H54 (cell line): ENCODE results near the gene PLSCR3.

Experiments
- DNase-seq: peaks from one replicate; pipeline ENCODE4 v3.0.0; 2011; ENCODE audit warnings: low spot score, mixed read lengths; ENCODE audit not compliant: insufficient read length
- FAIRE-seq: peaks from 3 replicates; lab custom pipeline; 2011; peaks lifted over from hg19 to GRCh38; lab: Jason Lieb, UNC
- POLR2A ChIP-seq: IDR thresholded peaks from 2 replicates; pipeline ENCODE4 v1.6.1; 2011; ENCODE audit warnings: low read depth, mild to moderate bottlenecking, low read length

The PLSCR3 gene

DNA sequence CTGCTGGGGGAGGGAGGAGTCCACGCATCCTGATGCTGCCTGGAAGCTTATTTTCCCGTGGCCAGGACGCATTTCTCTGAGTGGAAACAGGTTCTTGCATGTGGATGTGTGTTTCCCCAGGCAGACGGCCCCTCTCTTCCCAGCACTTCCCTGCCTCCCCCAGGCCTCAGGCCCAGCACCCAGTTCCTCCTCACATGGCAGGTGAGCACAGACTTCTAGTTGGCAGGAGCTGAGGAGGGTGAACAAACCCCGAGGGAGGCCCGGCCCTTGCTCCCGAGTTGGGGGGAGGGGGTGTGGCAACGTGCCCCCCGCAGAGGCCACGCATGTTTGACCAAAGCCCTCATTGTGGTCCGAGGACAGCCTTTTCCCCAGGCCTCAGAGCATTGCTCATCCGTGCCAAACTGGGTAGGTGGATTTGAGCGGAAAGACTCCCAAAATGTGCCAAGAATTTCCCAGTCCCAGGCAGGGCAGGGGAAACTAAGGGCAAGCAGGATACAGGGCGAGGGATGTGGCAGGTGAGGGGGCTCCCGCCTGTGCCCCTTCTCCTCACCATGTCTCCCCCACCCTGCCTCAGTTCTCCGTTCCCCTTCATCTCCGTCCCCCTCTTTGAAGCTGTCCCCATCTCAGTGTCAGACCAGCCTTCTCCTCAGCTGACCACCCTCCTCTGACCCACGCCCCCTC, 24.3 kb upstream of the PLSCR3 start:
- no peak for TF ChIP-seq POLR2A
- DNase-seq, result no peak
- FAIRE-seq, result no peak

DNA sequence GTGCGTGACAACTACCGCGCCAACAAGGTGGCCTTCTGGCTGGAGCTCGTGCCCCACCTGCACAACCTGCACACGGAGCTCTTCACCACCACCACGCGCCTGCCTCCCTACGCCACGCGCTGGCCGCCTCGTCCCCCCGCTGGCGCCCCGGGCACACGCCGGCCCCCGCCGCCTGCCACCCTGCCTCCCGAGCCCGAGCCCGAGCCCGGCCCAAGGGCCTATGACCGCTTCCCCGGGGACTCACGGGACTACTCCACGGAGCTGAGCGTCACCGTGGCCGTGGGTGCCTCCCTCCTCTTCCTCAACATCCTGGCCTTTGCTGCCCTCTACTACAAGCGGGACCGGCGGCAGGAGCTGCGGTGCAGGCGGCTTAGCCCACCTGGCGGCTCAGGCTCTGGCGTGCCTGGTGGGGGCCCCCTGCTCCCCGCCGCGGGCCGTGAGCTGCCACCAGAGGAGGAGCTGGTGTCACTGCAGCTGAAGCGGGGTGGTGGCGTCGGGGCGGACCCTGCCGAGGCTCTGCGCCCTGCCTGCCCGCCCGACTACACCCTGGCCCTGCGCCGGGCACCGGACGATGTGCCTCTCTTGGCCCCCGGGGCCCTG, 22.8 kb upstream of the PLSCR3 start:
- no peak for DNase-seq
- TF ChIP-seq POLR2A, result no peak
- FAIRE-seq, result no peak

DNA sequence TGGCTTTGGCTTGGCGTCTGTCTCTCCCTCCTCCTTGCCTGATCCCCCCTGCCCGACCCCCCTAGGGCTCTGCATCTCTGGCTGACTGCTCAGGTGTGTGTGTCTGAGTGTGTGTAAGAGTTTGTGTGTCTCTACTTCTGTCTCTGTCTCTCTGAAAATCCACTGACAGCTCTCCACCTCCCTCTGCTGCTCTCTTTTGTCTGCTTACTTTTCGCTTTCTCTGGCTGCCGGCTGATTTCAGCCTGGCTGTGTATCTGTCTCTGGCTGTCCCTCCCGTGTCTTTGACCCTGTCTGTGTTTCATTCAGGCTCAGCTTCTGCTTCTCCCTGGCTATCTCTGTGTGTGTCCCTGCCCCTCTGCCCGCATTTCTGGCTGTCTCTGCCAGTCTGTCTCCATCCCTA, 22.0 kb upstream of the PLSCR3 start:
- FAIRE-seq, result no peak
- DNase-seq, result no peak
- no peak for TF ChIP-seq POLR2A

DNA sequence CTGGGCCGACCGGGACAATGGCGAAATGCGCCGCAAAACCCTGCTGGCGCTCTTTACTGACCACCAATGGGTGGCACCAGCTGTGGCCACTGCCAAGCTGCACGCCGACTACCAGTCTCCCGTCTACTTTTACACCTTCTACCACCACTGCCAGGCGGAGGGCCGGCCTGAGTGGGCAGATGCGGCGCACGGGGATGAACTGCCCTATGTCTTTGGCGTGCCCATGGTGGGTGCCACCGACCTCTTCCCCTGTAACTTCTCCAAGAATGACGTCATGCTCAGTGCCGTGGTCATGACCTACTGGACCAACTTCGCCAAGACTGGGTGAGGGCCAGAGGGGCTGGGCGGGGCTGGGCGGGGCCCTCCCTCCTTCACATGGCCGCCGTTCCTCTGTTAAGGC, 21.5 kb upstream of the PLSCR3 start:
- no peak for FAIRE-seq
- no peak for TF ChIP-seq POLR2A
- no peak for DNase-seq

DNA sequence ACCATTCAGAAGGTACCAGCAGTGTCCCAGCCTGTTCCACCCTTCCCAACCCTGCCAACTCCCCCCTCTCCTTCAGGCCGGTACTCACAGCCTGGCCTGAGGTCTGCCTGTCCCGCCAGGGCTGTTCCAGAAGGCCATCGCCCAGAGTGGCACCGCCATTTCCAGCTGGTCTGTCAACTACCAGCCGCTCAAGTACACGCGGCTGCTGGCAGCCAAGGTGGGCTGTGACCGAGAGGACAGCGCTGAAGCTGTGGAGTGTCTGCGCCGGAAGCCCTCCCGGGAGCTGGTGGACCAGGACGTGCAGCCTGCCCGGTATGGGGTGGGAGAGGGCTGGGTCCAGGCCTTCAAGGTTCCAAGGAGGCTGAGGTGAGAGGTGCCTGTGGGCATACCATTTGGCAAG, 20.5 kb upstream of the PLSCR3 start:
- DNase-seq (no peak), FAIRE-seq (no peak)
- TF ChIP-seq POLR2A, result no peak

DNA sequence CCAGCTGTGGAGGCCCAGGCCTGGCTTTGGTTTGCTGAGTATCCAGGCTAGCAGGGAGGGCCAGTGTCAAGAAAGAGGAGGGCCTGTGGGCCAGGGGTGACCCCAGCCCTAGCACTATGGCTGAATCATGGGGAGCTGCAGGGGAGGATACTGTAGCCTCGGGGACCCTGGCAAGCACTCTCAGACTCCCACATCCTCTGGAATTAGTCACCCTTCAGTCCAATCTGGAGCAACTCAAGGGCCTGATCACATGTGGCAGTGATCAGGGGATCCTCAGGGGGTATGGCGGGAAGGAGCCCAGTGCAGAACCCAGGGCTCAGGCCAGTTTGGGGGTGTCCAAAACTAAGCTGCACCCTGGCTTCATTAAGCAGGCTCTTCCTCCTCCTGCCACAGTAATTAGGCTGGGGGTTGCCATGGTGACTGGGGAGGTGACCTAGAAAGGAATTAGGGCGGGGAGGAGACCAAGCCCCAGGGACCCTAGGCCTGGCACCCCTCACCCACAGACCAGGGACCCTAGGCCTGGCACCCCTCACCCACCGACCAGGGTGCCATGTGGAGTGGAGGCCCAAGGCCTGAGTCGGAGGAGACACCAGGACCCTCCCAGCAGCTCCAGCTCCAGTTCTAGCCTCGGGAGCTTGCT, 19.1 kb upstream of the PLSCR3 start:
- TF ChIP-seq POLR2A, result no peak
- DNase-seq, result peak; percentile 95
- peak; percentile 61 for FAIRE-seq

DNA sequence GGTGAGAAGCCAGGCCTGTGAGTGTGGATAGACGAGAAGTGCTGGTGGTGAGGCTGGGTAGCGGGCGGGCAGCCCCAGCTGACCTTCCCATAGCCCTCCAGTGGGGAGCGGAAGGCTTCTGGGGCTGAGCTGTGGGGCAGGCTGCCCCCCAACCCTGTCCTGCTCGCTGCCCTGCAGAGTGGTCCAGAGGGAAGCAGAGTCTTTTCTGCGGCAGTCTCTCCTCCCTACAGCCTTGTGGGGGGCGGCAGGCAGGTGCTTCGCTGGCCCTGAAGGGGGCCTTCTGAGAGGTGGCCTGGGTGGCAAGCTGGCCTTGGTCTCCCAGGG, 17.1 kb upstream of the PLSCR3 start:
- no peak for TF ChIP-seq POLR2A
- no peak for FAIRE-seq
- DNase-seq, result no peak

DNA sequence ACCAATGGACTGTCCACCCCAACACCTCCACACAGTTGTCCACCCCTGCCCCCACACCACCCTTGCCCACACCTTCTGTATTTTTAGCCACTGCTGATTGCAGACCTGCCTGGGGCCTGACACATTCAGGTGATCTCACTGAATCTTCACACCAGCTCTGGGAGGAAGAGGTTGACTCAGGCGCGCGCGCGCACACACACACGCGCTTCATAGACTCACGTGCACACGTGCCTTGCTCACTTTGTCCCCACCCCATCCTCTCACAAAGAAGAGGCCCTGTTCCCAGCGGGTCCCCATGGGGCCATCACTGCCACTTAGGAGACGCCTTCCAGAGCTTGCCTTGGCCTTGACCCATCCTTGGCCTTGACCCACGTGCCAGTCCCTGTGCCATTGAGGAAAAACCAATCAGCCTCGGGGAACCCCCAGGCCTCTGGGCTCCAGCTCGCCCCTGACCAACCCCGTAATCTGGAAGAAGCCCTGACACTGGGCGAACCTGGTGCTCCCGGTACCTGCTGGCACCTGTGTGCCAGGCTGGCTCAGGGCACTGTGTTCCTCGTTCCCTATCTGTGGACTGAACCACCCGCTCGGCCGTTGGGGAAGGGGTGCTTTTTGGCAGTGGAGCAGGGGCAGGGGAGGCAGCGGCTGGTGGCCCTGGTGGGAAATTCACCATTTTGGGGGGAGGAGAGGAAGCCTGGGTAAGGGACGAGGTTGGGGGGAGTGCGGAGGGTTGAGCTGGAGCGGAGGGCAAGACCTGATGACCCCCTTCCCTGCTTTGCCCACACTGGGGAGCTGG, 16.5 kb upstream of the PLSCR3 start:
- no peak for TF ChIP-seq POLR2A
- FAIRE-seq (no peak), DNase-seq (no peak)

DNA sequence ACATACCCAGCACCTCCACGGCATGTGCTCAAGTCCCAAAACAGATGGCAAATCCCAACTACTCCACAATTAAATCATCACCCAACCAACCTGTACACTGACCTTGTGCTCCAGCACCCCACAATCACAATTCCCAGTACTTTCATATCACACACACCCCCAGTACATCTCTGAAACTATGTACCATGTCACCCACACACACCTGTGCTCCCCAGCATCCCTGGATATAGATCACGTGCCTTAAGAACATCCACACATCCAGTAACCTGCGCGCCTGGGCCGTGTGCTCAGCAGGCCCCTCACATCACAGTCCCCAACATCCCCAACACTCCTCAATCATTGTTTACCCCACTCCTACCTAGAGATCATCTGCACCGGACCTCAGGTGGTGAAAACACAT, 15.4 kb upstream of the PLSCR3 start:
- DNase-seq, result no peak
- FAIRE-seq, result no peak
- TF ChIP-seq POLR2A, result no peak

DNA sequence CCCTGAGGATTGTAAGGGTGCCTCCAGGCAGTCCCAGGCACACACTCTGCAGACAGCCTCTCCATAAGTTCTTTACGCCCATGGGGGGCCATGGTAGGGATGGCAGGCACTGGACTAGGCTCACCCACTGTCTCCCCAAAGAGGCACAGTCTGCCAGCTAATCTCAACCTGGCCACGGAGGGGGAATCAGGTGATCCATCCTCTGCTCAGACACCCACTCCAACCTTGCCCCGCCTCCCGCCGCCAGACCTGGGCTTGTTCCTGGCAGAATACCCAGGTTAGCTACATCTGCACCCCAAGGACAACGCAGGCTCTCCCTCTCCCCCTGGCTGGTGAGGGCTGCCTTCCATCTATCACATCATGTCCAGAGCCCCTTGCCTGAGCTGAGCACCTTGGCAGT, 14.5 kb upstream of the PLSCR3 start:
- no peak for DNase-seq
- no peak for TF ChIP-seq POLR2A
- no peak for FAIRE-seq

DNA sequence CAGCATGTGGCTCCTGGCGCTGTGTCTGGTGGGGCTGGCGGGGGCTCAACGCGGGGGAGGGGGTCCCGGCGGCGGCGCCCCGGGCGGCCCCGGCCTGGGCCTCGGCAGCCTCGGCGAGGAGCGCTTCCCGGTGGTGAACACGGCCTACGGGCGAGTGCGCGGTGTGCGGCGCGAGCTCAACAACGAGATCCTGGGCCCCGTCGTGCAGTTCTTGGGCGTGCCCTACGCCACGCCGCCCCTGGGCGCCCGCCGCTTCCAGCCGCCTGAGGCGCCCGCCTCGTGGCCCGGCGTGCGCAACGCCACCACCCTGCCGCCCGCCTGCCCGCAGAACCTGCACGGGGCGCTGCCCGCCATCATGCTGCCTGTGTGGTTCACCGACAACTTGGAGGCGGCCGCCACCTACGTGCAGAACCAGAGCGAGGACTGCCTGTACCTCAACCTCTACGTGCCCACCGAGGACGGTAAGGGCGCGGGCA, 14.0 kb upstream of the PLSCR3 start:
- TF ChIP-seq POLR2A, result no peak
- FAIRE-seq (no peak), DNase-seq (no peak)

DNA sequence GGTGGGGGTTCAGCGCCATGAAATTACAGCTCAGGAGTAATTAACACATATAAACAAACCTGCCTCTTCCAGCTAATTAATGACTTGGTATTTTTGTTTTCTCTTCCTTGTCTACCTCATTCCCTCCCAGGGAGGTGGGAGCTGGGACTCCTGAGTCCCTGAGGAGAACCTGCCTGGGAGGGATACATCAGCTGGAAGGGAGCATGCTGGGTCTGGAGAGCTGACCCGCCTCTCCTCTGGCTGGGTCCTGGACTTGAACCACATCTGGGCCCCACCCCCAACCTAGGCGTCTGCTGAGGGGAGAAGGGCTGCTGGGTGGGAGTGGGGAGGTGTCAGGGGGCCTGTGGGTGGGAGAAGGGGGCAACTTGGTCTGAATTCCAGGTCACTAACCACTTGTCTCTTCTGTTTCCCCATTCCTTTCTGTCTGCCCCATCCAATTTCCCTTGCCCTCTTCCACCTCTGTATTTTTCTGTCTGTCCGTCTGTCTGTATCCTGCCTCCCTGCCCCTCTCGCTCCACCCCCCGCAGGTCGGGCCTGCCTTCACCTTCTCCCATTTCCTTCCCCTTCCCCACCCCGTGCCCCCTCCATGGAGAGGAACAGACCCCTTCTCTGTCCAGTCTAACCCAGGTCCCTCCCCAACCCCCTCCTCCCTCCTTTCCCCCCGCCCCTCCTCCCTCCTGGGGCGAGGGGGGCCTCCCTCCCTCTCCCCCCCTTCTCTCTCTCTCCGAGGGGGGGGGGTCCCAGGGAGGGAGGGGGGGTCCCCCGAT, 13.3 kb upstream of the PLSCR3 start, which contains the start of gene NLGN2:
Gene NLGN2, plus strand, starts transcription at position 361 of the 767 bp plus-strand sequence. CDS start 411 bp downstream, outside the sequence.
- DNase-seq (no peak), FAIRE-seq (no peak)
- TF ChIP-seq POLR2A, result no peak

DNA sequence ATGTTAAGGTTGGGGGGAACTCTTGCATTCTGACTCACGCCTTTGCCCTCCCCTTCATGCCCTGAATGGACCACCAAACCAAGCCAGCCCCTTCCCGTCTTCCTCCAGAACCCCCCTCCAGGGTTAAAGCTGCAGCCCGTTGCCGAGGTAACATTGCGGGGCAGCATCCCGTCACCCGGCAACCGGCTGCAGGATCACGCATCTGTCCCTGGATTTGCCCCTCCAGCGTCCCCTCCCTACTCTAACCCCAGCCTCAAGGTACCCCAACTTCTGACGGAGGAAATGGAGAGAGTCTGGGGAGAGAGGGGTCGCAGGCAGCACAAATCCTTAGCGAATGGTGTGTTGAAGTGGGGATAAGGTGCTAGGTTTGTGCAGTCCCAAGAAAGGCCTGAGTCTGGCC, 12.8 kb upstream of the PLSCR3 start:
- FAIRE-seq (no peak), DNase-seq (no peak)
- no peak for TF ChIP-seq POLR2A
